Activated T-cell treated with anti-CD3 and anti-CD28 coated beads for 48 hours (primary cell): ENCODE data around the gene CDK13.
"Not testable (repeated sequence)": the region's sequence is repeated elsewhere in the genome, so short reads cannot be mapped to it uniquely, and the experiment has no call there.

ENCODE experiments used
- DNase-seq: peaks from one replicate; pipeline ENCODE4 v3.0.0-alpha.2; 2020; ENCODE audit warnings: low read depth

CDK13 gene

GRCh38 chr7:40097728-40098127 lies 147.7 kb downstream of the CDK13 start:
- DNase-seq = no peak

- no peak for DNase-seq
Measured at GRCh38 chr7:40098810-40099209, 148.8 kb downstream of the CDK13 start.

GRCh38 chr7:40099837-40100236 lies 149.8 kb downstream of the CDK13 start:
- DNase-seq = no peak

- DNase-seq = no peak
Measured at GRCh38 chr7:40101201-40101600, 151.1 kb downstream of the CDK13 start.

- no peak for DNase-seq
Measured at GRCh38 chr7:40102897-40103296, 152.8 kb downstream of the CDK13 start.

GRCh38 chr7:40105879-40106473 lies 155.9 kb downstream of the CDK13 start:
- DNase-seq = no peak

GRCh38 chr7:40115936-40116335 lies 165.9 kb downstream of the CDK13 start:
- no peak for DNase-seq

- not testable (repeated sequence) for DNase-seq
Measured at GRCh38 chr7:40117199-40117598, 167.1 kb downstream of the CDK13 start.

GRCh38 chr7:40118201-40118600 lies 168.1 kb downstream of the CDK13 start:
- not testable (repeated sequence) for DNase-seq

- DNase-seq = no peak
Measured at GRCh38 chr7:40120020-40120419, 170.0 kb downstream of the CDK13 start.

GRCh38 chr7:40122100-40122939 lies 172.3 kb downstream of the CDK13 start:
- DNase-seq = not testable (repeated sequence)

- no peak for DNase-seq
Measured at GRCh38 chr7:40122940-40123254, 172.8 kb downstream of the CDK13 start.

- no peak for DNase-seq
Measured at GRCh38 chr7:40133561-40134427, 183.7 kb downstream of the CDK13 start.

GRCh38 chr7:40134428-40135316 lies 184.6 kb downstream of the CDK13 start, which contains the start of the genes MPLKIP and SUGCT:
MPLKIP (minus strand) TSS chr7:40134622; CDS start chr7:40134567, 55 bp downstream.
SUGCT (plus strand) TSS chr7:40135005.
- DNase-seq = peak; percentile 83

GRCh38 chr7:40135317-40135610 lies 185.2 kb downstream of the CDK13 start:
- DNase-seq = no peak

GRCh38 chr7:40137563-40137962 lies 187.5 kb downstream of the CDK13 start:
- no peak for DNase-seq

GRCh38 chr7:40138973-40139372 lies 188.9 kb downstream of the CDK13 start:
- no peak for DNase-seq

- DNase-seq = not testable (repeated sequence)
Measured at GRCh38 chr7:40139891-40140290, 189.8 kb downstream of the CDK13 start.

GRCh38 chr7:40141916-40142315 lies 191.9 kb downstream of the CDK13 start:
- not testable (repeated sequence) for DNase-seq

- DNase-seq = not testable (repeated sequence)
Measured at GRCh38 chr7:40145596-40146130, 195.6 kb downstream of the CDK13 start.
